COLO668 (cell line): ENCODE results near the gene CDX2.
"Not testable (repeated sequence)": the region's sequence is repeated elsewhere in the genome, so short reads cannot be mapped to it uniquely, and the experiment has no call there.

Experiments
- DNase-seq: peaks from one replicate; lab custom pipeline; 2025; ENCODE audit not compliant: unreplicated experiment; lab: John Stamatoyannopoulos, UW

Gene CDX2

GRCh38 chr13:27965740-27966640 is 3.1 kb downstream of the CDX2 start:
- DNase-seq, result no peak

GRCh38 chr13:27965343-27965739 is 3.8 kb downstream of the CDX2 start:
- no peak for DNase-seq

GRCh38 chr13:27964741-27965323 is 4.3 kb downstream of the CDX2 start:
- no peak for DNase-seq

- DNase-seq, result not testable (repeated sequence)
These were observed 4.9 kb downstream of the CDX2 start for GRCh38 chr13:27964206-27964605.

GRCh38 chr13:27963491-27963890 is 5.6 kb downstream of the CDX2 start:
- no peak for DNase-seq

GRCh38 chr13:27962982-27963381 is 6.1 kb downstream of the CDX2 start:
- no peak for DNase-seq

- no peak for DNase-seq
These were observed 6.8 kb downstream of the CDX2 start for GRCh38 chr13:27962128-27962841.

- DNase-seq, result no peak
These were observed 7.7 kb downstream of the CDX2 start for GRCh38 chr13:27961227-27962085.

- DNase-seq, result peak; percentile 98
These were observed 8.5 kb downstream of the CDX2 start for GRCh38 chr13:27960362-27961226.

GRCh38 chr13:27959976-27960361 is 9.1 kb downstream of the CDX2 start:
- no peak for DNase-seq

- DNase-seq, result no peak
These were observed 12.4 kb downstream of the CDX2 start for GRCh38 chr13:27956576-27957300.

- no peak for DNase-seq
These were observed 14.0 kb downstream of the CDX2 start for GRCh38 chr13:27955014-27955591.

GRCh38 chr13:27954406-27954851 is 14.7 kb downstream of the CDX2 start:
- DNase-seq, result peak; percentile 94

- DNase-seq, result peak; percentile 99
These were observed 15.3 kb downstream of the CDX2 start for GRCh38 chr13:27953676-27954405.

GRCh38 chr13:27952876-27953675 is 16.0 kb downstream of the CDX2 start:
- DNase-seq, result peak; percentile 74

GRCh38 chr13:27942972-27943371 is 26.1 kb downstream of the CDX2 start:
- DNase-seq, result no peak

- DNase-seq, result peak; percentile 63
These were observed 35.4 kb downstream of the CDX2 start for GRCh38 chr13:27933580-27934328.
